SK-N-SH (cell line): ENCODE measurements around the gene GPANK1.
A peak's percentile ranks its signal among the peaks of the same experiment; 100 is the strongest.

ENCODE experiments used
- CHD2 ChIP-seq: fragments of 150-350 bp; IDR thresholded peaks from 2 replicates; pipeline ENCODE4 v1.6.1; 2018; ENCODE audit warnings: low read length; ENCODE audit not compliant: partially characterized antibody
- EZH2phosphoT487 ChIP-seq: fragments of 200-600 bp; sonication (generic); IDR thresholded peaks from 2 replicates; pipeline ENCODE4 v1.6.1; 2017; ENCODE audit warnings: low read depth, mixed run types, mild to moderate bottlenecking, antibody characterized with exemption, moderate library complexity, borderline replicate concordance
- MEF2A ChIP-seq: IDR thresholded peaks from 2 replicates; pipeline ENCODE4 v1.4.0; 2012; ENCODE audit warnings: low read depth, borderline replicate concordance
- MXI1 ChIP-seq: IDR thresholded peaks from 2 replicates; pipeline ENCODE4 v1.6.1; 2012; ENCODE audit warnings: mild to moderate bottlenecking, low read depth, low read length, improper control_type of control experiment
- RAD21 ChIP-seq: IDR thresholded peaks from 2 replicates; pipeline ENCODE4 v1.6.1; 2012; ENCODE audit warnings: mild to moderate bottlenecking, low read length
- YY1 ChIP-seq: IDR thresholded peaks from 2 replicates; pipeline ENCODE4 v1.4.0; 2012; ENCODE audit warnings: low read depth, mild to moderate bottlenecking
- TF ChIP-seq, protein P1 (sequence below): fragments of 200-600 bp; sonication (generic); IDR thresholded peaks from 2 replicates; pipeline ENCODE4 v1.6.1; 2017; ENCODE audit warnings: antibody characterized with exemption, mild to moderate bottlenecking, moderate library complexity

DNA sequence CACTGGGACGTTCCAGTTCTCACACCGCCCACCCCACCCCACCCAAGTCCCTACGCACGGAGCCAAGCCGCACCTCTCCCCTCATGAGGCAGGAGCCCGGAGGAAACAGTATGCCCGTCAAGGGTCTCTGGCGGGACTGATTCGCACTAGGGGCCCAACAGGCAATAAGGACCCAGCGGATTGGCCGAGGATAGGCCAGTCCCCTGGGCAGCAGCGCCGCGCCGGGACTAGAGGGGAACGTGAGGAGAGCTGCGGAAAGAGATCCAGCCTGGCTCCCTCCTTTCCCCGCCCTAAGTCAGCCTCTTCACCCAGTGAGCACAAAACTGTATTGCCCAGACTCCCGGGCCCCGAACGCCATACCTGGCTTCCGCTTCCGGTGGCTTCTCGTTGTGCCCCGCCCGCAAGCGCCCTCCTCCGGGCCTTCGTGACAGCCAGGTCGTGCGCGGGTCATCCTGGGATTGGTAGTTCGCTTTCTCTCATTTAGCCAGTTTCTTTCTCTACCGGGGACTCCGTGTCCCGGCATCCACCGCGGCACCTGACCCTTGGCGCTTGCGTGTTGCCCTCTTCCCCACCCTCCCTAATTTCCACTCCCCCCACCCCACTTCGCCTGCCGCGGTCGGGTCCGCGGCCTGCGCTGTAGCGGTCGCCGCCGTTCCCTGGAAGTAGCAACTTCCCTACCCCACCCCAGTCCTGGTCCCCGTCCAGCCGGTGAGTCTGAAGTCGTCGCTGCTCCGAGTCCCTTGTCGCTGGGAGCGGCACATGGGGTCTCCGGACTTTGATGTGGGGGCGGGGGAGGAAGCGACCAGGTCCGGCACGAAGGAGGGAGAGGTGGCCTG is 922 bp upstream of the GPANK1 start, which contains the start of gene CSNK2B:
- TF ChIP-seq RAD21 = no peak
- TF ChIP-seq, protein P1, sequence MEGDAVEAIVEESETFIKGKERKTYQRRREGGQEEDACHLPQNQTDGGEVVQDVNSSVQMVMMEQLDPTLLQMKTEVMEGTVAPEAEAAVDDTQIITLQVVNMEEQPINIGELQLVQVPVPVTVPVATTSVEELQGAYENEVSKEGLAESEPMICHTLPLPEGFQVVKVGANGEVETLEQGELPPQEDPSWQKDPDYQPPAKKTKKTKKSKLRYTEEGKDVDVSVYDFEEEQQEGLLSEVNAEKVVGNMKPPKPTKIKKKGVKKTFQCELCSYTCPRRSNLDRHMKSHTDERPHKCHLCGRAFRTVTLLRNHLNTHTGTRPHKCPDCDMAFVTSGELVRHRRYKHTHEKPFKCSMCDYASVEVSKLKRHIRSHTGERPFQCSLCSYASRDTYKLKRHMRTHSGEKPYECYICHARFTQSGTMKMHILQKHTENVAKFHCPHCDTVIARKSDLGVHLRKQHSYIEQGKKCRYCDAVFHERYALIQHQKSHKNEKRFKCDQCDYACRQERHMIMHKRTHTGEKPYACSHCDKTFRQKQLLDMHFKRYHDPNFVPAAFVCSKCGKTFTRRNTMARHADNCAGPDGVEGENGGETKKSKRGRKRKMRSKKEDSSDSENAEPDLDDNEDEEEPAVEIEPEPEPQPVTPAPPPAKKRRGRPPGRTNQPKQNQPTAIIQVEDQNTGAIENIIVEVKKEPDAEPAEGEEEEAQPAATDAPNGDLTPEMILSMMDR = no peak
- no peak for TF ChIP-seq EZH2phosphoT487
- no peak for TF ChIP-seq MEF2A
- peak; percentile 44; the same call in 1 of the 2 replicates for TF ChIP-seq MXI1
- peak; percentile 82 for TF ChIP-seq CHD2
- peak; percentile 74; the same call in 1 of the 2 replicates for TF ChIP-seq YY1
